Activated T-helper 2 cell treated with anti-CD3 and anti-CD28 coated beads, Interferon-gamma antibody, Interleukin-2, Interleukin-4, amounts not matched to agents 10 μg/mL and 5 μg/mL and 100 μg/mL, durations not matched to agents 14 hours and 24 hours and 36 hours (primary cell): ENCODE data around the gene PFKP. TPM values are rescaled to one million over a fixed set of nuclear protein-coding genes. Genes with fewer than 3 reads are reported as not detected.

Experiments
- DNase-seq: peaks from one replicate; pipeline ENCODE4 v3.0.0; 2021; ENCODE audit warnings: low spot score
- H3K27ac Mint-ChIP-seq: one replicate; pipeline ENCODE4 v1.8.0; 2021; ENCODE audit warnings: mixed read lengths
- H3K27me3 Mint-ChIP-seq: one replicate; pipeline ENCODE4 v1.8.0; 2021; ENCODE audit warnings: low read depth, mixed read lengths
- H3K36me3 Mint-ChIP-seq: one replicate; pipeline ENCODE4 v1.8.0; 2021; ENCODE audit warnings: low read depth, mixed read lengths
- H3K4me1 Mint-ChIP-seq: one replicate; pipeline ENCODE4 v1.8.0; 2021; ENCODE audit warnings: low read depth, mixed read lengths
- H3K4me3 Mint-ChIP-seq: one replicate; pipeline ENCODE4 v1.8.0; 2021; ENCODE audit warnings: low read depth, mild to moderate bottlenecking, moderate library complexity, mixed read lengths
- H3K9me3 Mint-ChIP-seq: one replicate; pipeline ENCODE4 v1.8.0; 2021; ENCODE audit warnings: mixed read lengths
- intact Hi-C: fragments of 100-400 bp; cut with micrococcal nuclease; formaldehyde crosslinking; loops from one replicate; pipeline ENCODE4 v1.15.1; 2023
- total RNA-seq: library from RNA; stranded (reverse); gene quantifications from 2 replicates; pipeline ENCODE4 v1.2.3, GENCODE V29; 2022

PFKP gene
- total RNA-seq, 1 donor from 2014 or later = 250 TPM

GRCh38 chr10:3107426-3107961 is 40.1 kb downstream of the PFKP start:
- intact Hi-C loops = no loop called here
- no peaks in the 10 kb centered on the region for H3K27me3 Mint-ChIP-seq
- H3K36me3 Mint-ChIP-seq = peaks cover 85% of the 10 kb centered on the region
- no peak overlapping the region for H3K4me3 Mint-ChIP-seq
- no peaks in the 10 kb centered on the region for H3K9me3 Mint-ChIP-seq
- no peak overlapping the region for H3K27ac Mint-ChIP-seq
- peaks cover 2% of the 10 kb centered on the region for H3K4me1 Mint-ChIP-seq
- DNase-seq = no peak

GRCh38 chr10:3108033-3108432 is 40.7 kb downstream of the PFKP start:
- Mint-ChIP-seq H3K36me3 (peaks cover 85% of the 10 kb centered on the region), H3K9me3 (no peaks in the 10 kb centered on the region), H3K4me1 (no peaks in the 10 kb centered on the region), H3K27me3 (no peaks in the 10 kb centered on the region), H3K4me3 (no peak overlapping the region), H3K27ac (no peak overlapping the region)
- no peak for DNase-seq
- intact Hi-C loops = no loop called here

GRCh38 chr10:3108575-3109105 is 41.3 kb downstream of the PFKP start:
- intact Hi-C loops = no loop called here
- Mint-ChIP-seq H3K27me3 (no peaks in the 10 kb centered on the region), H3K9me3 (no peaks in the 10 kb centered on the region), H3K27ac (no peak overlapping the region), H3K4me1 (no peaks in the 10 kb centered on the region), H3K4me3 (no peak overlapping the region), H3K36me3 (peaks cover 85% of the 10 kb centered on the region)
- no peak for DNase-seq

GRCh38 chr10:3109196-3109595 is 41.8 kb downstream of the PFKP start:
- no peak overlapping the region for H3K4me3 Mint-ChIP-seq
- intact Hi-C loops = no loop called here
- no peak overlapping the region for H3K27ac Mint-ChIP-seq
- no peaks in the 10 kb centered on the region for H3K4me1 Mint-ChIP-seq
- H3K36me3 Mint-ChIP-seq = peaks cover 84% of the 10 kb centered on the region
- no peak for DNase-seq
- no peaks in the 10 kb centered on the region for H3K27me3 Mint-ChIP-seq
- H3K9me3 Mint-ChIP-seq = no peaks in the 10 kb centered on the region

GRCh38 chr10:3109633-3110032 is 42.3 kb downstream of the PFKP start:
- Mint-ChIP-seq H3K27me3 (no peaks in the 10 kb centered on the region), H3K9me3 (no peaks in the 10 kb centered on the region)

GRCh38 chr10:3110782-3111620 is 43.7 kb downstream of the PFKP start:
- Mint-ChIP-seq H3K4me3 (no peak overlapping the region), H3K27ac (no peak overlapping the region), H3K4me1 (no peaks in the 10 kb centered on the region), H3K9me3 (no peaks in the 10 kb centered on the region), H3K27me3 (no peaks in the 10 kb centered on the region), H3K36me3 (peaks cover 86% of the 10 kb centered on the region)
- DNase-seq = no peak
- intact Hi-C loops = no loop called here

More at GRCh38 chr10:3109633-3110032, 42.3 kb downstream of the PFKP start:
- no peak overlapping the region for H3K4me3 Mint-ChIP-seq
- no peaks in the 10 kb centered on the region for H3K4me1 Mint-ChIP-seq
- no peak overlapping the region for H3K27ac Mint-ChIP-seq
- peaks cover 84% of the 10 kb centered on the region for H3K36me3 Mint-ChIP-seq
- intact Hi-C loops = no loop called here
- no peak for DNase-seq

- Mint-ChIP-seq H3K4me1 (no peaks in the 10 kb centered on the region), H3K9me3 (no peaks in the 10 kb centered on the region), H3K27ac (no peak overlapping the region), H3K27me3 (no peaks in the 10 kb centered on the region), H3K36me3 (peaks cover 92% of the 10 kb centered on the region), H3K4me3 (no peak overlapping the region)
- intact Hi-C loops = no loop called here
- no peak for DNase-seq
Observed at GRCh38 chr10:3111621-3112163, 44.3 kb downstream of the PFKP start.

GRCh38 chr10:3113343-3113720 is 46.0 kb downstream of the PFKP start:
- Mint-ChIP-seq H3K9me3 (no peaks in the 10 kb centered on the region), H3K4me3 (no peak overlapping the region), H3K27ac (no peak overlapping the region), H3K27me3 (no peaks in the 10 kb centered on the region), H3K4me1 (no peaks in the 10 kb centered on the region), H3K36me3 (peaks cover 93% of the 10 kb centered on the region)
- DNase-seq = no peak
- intact Hi-C loops = no loop called here

GRCh38 chr10:3115685-3116084 is 48.3 kb downstream of the PFKP start:
- no peak overlapping the region for H3K4me3 Mint-ChIP-seq
- H3K36me3 Mint-ChIP-seq = peaks cover 91% of the 10 kb centered on the region
- no peaks in the 10 kb centered on the region for H3K4me1 Mint-ChIP-seq
- no peak overlapping the region for H3K27ac Mint-ChIP-seq
- no peaks in the 10 kb centered on the region for H3K27me3 Mint-ChIP-seq
- DNase-seq = no peak
- intact Hi-C loops = no loop called here
- H3K9me3 Mint-ChIP-seq = no peaks in the 10 kb centered on the region

- Mint-ChIP-seq H3K27me3 (no peaks in the 10 kb centered on the region), H3K4me3 (no peak overlapping the region), H3K27ac (no peak overlapping the region), H3K9me3 (no peaks in the 10 kb centered on the region), H3K4me1 (no peaks in the 10 kb centered on the region), H3K36me3 (peaks cover 88% of the 10 kb centered on the region)
- DNase-seq = no peak
- intact Hi-C loops = no loop called here
Observed at GRCh38 chr10:3116508-3117100, 49.3 kb downstream of the PFKP start.

- no peak overlapping the region for H3K27ac Mint-ChIP-seq
- H3K9me3 Mint-ChIP-seq = no peaks in the 10 kb centered on the region
- peaks cover 86% of the 10 kb centered on the region for H3K36me3 Mint-ChIP-seq
- intact Hi-C loops = no loop called here
- no peaks in the 10 kb centered on the region for H3K4me1 Mint-ChIP-seq
- no peaks in the 10 kb centered on the region for H3K27me3 Mint-ChIP-seq
- no peak for DNase-seq
- no peak overlapping the region for H3K4me3 Mint-ChIP-seq
Observed at GRCh38 chr10:3117486-3117885, 50.1 kb downstream of the PFKP start.

- no peaks in the 10 kb centered on the region for H3K9me3 Mint-ChIP-seq
- H3K36me3 Mint-ChIP-seq = peaks cover 83% of the 10 kb centered on the region
- intact Hi-C loops = no loop called here
- no peak overlapping the region for H3K27ac Mint-ChIP-seq
- DNase-seq = no peak
- no peaks in the 10 kb centered on the region for H3K27me3 Mint-ChIP-seq
- no peaks in the 10 kb centered on the region for H3K4me1 Mint-ChIP-seq
- no peak overlapping the region for H3K4me3 Mint-ChIP-seq
Observed at GRCh38 chr10:3118641-3119091, 51.3 kb downstream of the PFKP start.
